Neural cell (in vitro differentiated cells): Measurements from ENCODE around the gene CEP20. TPM values are rescaled to one million over a fixed set of nuclear protein-coding genes. Genes with fewer than 3 reads are reported as not detected.

ENCODE experiments used
- H2AFZ ChIP-seq: fragments of 200-600, 300-800 bp; sonication (generic), shearing (Covaris generic); 2 replicates; pipeline ENCODE4 v1.6.0; 2014; ENCODE audit warnings: low read depth, mild to moderate bottlenecking, antibody characterized with exemption, low read length, moderate library complexity
- H3F3A ChIP-seq: fragments of 200-600 bp; shearing (Covaris generic); 2 replicates; pipeline ENCODE4 v1.6.1; 2016; ENCODE audit warnings: mild to moderate bottlenecking, moderate library complexity, mixed read lengths, antibody characterized with exemption, low read length; ENCODE audit not compliant: insufficient read depth, poor library complexity, severe bottlenecking
- H3K27ac ChIP-seq: fragments of 200-600, 300-800 bp; sonication (generic), shearing (Covaris generic); 2 replicates; pipeline ENCODE4 v1.5.1; 2014; ENCODE audit warnings: mild to moderate bottlenecking, low read length, moderate library complexity
- H3K27me3 ChIP-seq: fragments of 300-800, 200-600 bp; sonication (generic), shearing (Covaris generic); 2 replicates; pipeline ENCODE4 v1.6.0; 2014; ENCODE audit warnings: mild to moderate bottlenecking, low read depth, low read length, moderate library complexity; ENCODE audit not compliant: insufficient read depth
- H3K36me3 ChIP-seq: fragments of 300-800, 200-600 bp; sonication (generic), shearing (Covaris generic); 2 replicates; pipeline ENCODE4 v1.5.1; 2014; ENCODE audit warnings: mild to moderate bottlenecking, antibody characterized with exemption, low read length, moderate library complexity; ENCODE audit not compliant: insufficient read depth
- H3K4me2 ChIP-seq: fragments of 300-800, 200-600 bp; sonication (generic), shearing (Covaris generic); 2 replicates; pipeline ENCODE4 v1.6.0; 2014; ENCODE audit warnings: mild to moderate bottlenecking, low read length
- H3K4me3 ChIP-seq: fragments of 300-800, 200-600 bp; sonication (generic), shearing (Covaris generic); 2 replicates; pipeline ENCODE4 v1.5.1; 2014; ENCODE audit warnings: mild to moderate bottlenecking, low read length, moderate library complexity
- H3K79me2 ChIP-seq: fragments of 200-600 bp; shearing (Covaris generic); replicated peaks from 2 replicates; pipeline ENCODE4 v1.6.0; 2014; ENCODE audit warnings: mild to moderate bottlenecking, low read length, moderate library complexity; ENCODE audit not compliant: insufficient read depth
- H3K9ac ChIP-seq: fragments of 300-800, 200-600 bp; sonication (generic), shearing (Covaris generic); 2 replicates; pipeline ENCODE4 v1.6.1; 2016; ENCODE audit warnings: mild to moderate bottlenecking, low read length, mixed read lengths
- H3K9me2 ChIP-seq: fragments of 200-600 bp; shearing (Covaris generic); 2 replicates; pipeline ENCODE4 v1.6.1; 2016; ENCODE audit warnings: mild to moderate bottlenecking, low read length, mixed read lengths; ENCODE audit not compliant: insufficient read depth
- H3K9me3 ChIP-seq: fragments of 200-600, 300-800 bp; sonication (generic), shearing (Covaris generic); 2 replicates; pipeline ENCODE4 v1.6.1; 2016; ENCODE audit warnings: mild to moderate bottlenecking, mixed run types, low read length, moderate library complexity, mixed read lengths
- H4K20me1 ChIP-seq: fragments of 200-600 bp; shearing (Covaris generic); 2 replicates; pipeline ENCODE4 v1.6.1; 2016; ENCODE audit warnings: mild to moderate bottlenecking, mixed run types; ENCODE audit not compliant: insufficient read depth
- EP300 ChIP-seq: fragments of 450-650 bp; conservative IDR thresholded peaks from 2 replicates; pipeline ENCODE4 v1.6.1; 2014; ENCODE audit warnings: antibody characterized with exemption, mild to moderate bottlenecking, moderate library complexity; ENCODE audit not compliant: poor library complexity, severe bottlenecking
- EZH2 ChIP-seq: fragments of 200-600, 300-800 bp; shearing (Covaris generic), sonication (generic); IDR thresholded peaks from 2 replicates; pipeline ENCODE4 v1.6.1; 2014; ENCODE audit warnings: antibody characterized with exemption, low read length, borderline replicate concordance, mild to moderate bottlenecking; ENCODE audit not compliant: insufficient read depth, poor library complexity, severe bottlenecking
- MXI1 ChIP-seq: fragments of 450-650 bp; conservative IDR thresholded peaks from 2 replicates; pipeline ENCODE4 v1.6.1; 2014; ENCODE audit warnings: antibody characterized with exemption, mild to moderate bottlenecking; ENCODE audit not compliant: poor library complexity, severe bottlenecking
- POLR2AphosphoS5 ChIP-seq: IDR thresholded peaks from 2 replicates; pipeline ENCODE4 v1.6.1; 2012
- RAD21 ChIP-seq: fragments of 450-650 bp; conservative IDR thresholded peaks from 2 replicates; pipeline ENCODE4 v1.6.1; 2014; ENCODE audit warnings: antibody characterized with exemption, mild to moderate bottlenecking, moderate library complexity
- SMC3 ChIP-seq: fragments of 450-650 bp; conservative IDR thresholded peaks from 2 replicates; pipeline ENCODE4 v1.6.1; 2014; ENCODE audit warnings: antibody characterized with exemption, mild to moderate bottlenecking, moderate library complexity; ENCODE audit not compliant: poor library complexity
- TAF1 ChIP-seq: IDR thresholded peaks from 2 replicates; pipeline ENCODE4 v1.6.1; 2012; ENCODE audit warnings: low read depth
- polyA plus RNA-seq: library from polyadenylated mRNA; depleted of rRNA; stranded (reverse); fragments of >200 nt; gene quantifications from 2 replicates; pipeline ENCODE4 v1.2.3, GENCODE V29; 2014
- TF ChIP-seq, protein P1 (sequence below): IDR thresholded peaks from 2 replicates; pipeline ENCODE4 v1.6.1; 2012; ENCODE audit warnings: borderline replicate concordance
- TF ChIP-seq, protein P2 (sequence below): fragments of 450-650 bp; IDR thresholded peaks from 2 replicates; pipeline ENCODE4 v1.5.1; 2014; ENCODE audit warnings: antibody characterized with exemption, mild to moderate bottlenecking, moderate library complexity; ENCODE audit not compliant: poor library complexity, severe bottlenecking

The CEP20 gene
- polyA plus RNA-seq, 1 donor from 2014 or later, result 59.7 TPM

DNA sequence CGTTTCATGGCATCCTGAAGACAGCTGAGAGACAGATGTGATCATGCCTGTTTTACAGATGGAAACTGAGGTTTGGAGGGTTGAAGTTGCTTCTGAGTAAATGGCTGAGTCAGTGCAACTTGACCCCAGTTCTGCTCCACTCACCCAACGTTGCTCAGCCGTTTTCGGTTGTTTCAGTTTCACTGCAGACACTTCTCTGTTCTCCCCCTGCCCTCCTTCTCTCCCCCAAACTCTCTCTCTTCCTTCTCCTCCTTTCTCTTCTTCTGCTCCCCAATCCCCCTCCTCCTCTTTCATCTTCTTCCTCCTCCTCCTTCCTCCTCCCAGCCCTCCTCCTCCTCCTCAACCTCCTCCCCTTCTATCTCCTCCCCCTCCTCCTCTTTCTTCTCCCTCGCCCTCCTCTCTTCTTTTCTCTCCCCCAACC lies 9.4 kb upstream of the CEP20 start:
- Histone ChIP-seq H2AFZ (no peak overlapping the region), H3K27ac (no peak overlapping the region), H3K9ac (no peak overlapping the region), H4K20me1 (no peaks in the 10 kb centered on the region), H3K36me3 (no peaks in the 10 kb centered on the region), H3K27me3 (no peaks in the 10 kb centered on the region), H3K4me2 (no peak overlapping the region), H3K79me2 (no peaks in the 10 kb centered on the region), H3F3A (no peaks in the 10 kb centered on the region), H3K9me3 (no peaks in the 10 kb centered on the region), H3K9me2 (no peaks in the 10 kb centered on the region), H3K4me3 (no peak overlapping the region)
- TF ChIP-seq, protein P1, sequence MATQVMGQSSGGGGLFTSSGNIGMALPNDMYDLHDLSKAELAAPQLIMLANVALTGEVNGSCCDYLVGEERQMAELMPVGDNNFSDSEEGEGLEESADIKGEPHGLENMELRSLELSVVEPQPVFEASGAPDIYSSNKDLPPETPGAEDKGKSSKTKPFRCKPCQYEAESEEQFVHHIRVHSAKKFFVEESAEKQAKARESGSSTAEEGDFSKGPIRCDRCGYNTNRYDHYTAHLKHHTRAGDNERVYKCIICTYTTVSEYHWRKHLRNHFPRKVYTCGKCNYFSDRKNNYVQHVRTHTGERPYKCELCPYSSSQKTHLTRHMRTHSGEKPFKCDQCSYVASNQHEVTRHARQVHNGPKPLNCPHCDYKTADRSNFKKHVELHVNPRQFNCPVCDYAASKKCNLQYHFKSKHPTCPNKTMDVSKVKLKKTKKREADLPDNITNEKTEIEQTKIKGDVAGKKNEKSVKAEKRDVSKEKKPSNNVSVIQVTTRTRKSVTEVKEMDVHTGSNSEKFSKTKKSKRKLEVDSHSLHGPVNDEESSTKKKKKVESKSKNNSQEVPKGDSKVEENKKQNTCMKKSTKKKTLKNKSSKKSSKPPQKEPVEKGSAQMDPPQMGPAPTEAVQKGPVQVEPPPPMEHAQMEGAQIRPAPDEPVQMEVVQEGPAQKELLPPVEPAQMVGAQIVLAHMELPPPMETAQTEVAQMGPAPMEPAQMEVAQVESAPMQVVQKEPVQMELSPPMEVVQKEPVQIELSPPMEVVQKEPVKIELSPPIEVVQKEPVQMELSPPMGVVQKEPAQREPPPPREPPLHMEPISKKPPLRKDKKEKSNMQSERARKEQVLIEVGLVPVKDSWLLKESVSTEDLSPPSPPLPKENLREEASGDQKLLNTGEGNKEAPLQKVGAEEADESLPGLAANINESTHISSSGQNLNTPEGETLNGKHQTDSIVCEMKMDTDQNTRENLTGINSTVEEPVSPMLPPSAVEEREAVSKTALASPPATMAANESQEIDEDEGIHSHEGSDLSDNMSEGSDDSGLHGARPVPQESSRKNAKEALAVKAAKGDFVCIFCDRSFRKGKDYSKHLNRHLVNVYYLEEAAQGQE, result no peak
- TF ChIP-seq MXI1 (no peak), TAF1 (no peak), EZH2 (no peak), POLR2AphosphoS5 (no peak), EP300 (no peak), RAD21 (no peak), SMC3 (no peak)
- TF ChIP-seq, protein P2, sequence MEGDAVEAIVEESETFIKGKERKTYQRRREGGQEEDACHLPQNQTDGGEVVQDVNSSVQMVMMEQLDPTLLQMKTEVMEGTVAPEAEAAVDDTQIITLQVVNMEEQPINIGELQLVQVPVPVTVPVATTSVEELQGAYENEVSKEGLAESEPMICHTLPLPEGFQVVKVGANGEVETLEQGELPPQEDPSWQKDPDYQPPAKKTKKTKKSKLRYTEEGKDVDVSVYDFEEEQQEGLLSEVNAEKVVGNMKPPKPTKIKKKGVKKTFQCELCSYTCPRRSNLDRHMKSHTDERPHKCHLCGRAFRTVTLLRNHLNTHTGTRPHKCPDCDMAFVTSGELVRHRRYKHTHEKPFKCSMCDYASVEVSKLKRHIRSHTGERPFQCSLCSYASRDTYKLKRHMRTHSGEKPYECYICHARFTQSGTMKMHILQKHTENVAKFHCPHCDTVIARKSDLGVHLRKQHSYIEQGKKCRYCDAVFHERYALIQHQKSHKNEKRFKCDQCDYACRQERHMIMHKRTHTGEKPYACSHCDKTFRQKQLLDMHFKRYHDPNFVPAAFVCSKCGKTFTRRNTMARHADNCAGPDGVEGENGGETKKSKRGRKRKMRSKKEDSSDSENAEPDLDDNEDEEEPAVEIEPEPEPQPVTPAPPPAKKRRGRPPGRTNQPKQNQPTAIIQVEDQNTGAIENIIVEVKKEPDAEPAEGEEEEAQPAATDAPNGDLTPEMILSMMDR, result no peak

DNA sequence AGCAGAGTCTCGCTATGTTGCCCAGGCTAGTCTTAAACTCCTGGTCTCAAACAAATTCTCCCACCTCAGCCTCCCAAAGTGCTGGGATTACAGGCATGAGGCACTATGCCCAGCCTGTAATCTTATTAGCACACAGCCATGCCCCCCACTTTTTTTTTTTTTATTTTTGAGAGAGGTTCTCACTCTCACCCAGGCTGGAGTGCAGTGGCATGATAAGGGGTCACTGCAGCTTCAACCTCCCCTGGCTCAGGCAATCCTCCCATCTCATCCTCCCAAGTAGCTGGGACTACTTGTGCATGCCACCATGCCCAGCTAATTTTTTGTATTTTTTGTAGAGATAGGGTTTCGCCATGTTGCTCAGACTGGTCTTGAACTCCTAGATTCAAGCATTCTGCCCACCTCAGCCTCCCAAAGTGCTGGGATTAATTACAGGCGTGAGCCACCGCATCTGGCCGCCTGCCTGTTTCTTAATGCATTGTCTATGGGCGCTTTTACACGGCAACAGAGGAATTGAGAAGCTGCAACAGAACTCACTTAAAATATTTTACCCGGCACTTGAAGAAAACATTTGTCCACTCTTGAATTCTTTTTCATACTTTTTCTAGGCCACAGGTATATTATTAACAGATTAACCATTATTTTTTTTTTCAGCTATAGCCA lies 8.8 kb upstream of the CEP20 start:
- no peaks in the 10 kb centered on the region for H3K79me2 ChIP-seq
- no peaks in the 10 kb centered on the region for H4K20me1 ChIP-seq
- H3K4me3 ChIP-seq, result no peak overlapping the region
- no peak overlapping the region for H3K9ac ChIP-seq
- no peak overlapping the region for H3K4me2 ChIP-seq
- H3K9me2 ChIP-seq, result no peaks in the 10 kb centered on the region
- H3F3A ChIP-seq, result no peaks in the 10 kb centered on the region
- no peaks in the 10 kb centered on the region for H3K27me3 ChIP-seq
- H3K9me3 ChIP-seq, result no peaks in the 10 kb centered on the region
- no peaks in the 10 kb centered on the region for H3K36me3 ChIP-seq
- H3K27ac ChIP-seq, result no peak overlapping the region
- TF ChIP-seq POLR2AphosphoS5 (no peak), EP300 (no peak), SMC3 (no peak), RAD21 (no peak), EZH2 (no peak), TAF1 (no peak), MXI1 (no peak)
- TF ChIP-seq, protein P1, result no peak
- TF ChIP-seq, protein P2, result no peak
- H2AFZ ChIP-seq, result no peak overlapping the region
